Endothelial cell of hepatic sinusoid (primary cell): ENCODE results near the gene SAXO1.
"Not testable (repeated sequence)": the region's sequence is repeated elsewhere in the genome, so short reads cannot be mapped to it uniquely, and the experiment has no call there.

Experiments used
- in situ Hi-C: cut with HindIII; loops from 2 replicates; pipeline ENCODE4 v1.10.0; 2017; ENCODE audit warnings: low sequenced_read_pairs

SAXO1 gene

GRCh38 chr9:19009391-19009965 is 23.5 kb downstream of the SAXO1 start:
- in situ Hi-C loops, result no loop called here

GRCh38 chr9:19000133-19000532 is 32.9 kb downstream of the SAXO1 start:
- in situ Hi-C loops, result no loop called here

DNA sequence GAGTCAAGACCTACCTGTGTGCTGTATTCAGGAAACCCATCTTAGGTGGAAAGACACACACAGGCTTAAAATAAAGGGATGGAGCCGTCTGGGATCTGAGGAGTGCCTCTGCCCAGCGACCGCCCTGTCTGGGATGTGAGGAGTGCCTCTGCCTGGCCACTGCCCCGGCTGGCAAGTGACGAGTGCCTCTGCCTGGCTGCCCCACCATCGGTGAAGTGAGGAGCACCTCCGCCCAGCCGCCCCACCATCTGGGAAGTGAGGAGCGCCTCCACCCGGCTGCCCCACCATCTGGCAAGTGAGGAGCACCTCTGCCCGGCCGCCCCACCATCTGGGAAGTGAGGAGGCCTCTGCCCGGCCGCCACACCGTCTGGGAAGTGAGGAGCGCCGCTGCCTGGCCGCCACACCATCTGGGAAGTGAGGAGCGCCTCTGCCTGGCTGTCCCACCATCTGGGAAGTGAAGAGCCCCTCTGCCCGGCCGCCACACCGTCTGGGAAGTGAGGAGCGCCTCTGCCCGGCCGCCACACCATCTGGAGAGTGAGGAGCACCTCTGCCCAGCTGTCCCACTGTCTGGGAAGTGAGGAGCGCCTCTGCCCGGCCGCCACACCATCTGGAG is 33.7 kb downstream of the SAXO1 start:
- in situ Hi-C loops, result no loop called here

GRCh38 chr9:18997151-18997550 is 35.9 kb downstream of the SAXO1 start:
- in situ Hi-C loops, result no loop called here

GRCh38 chr9:18996211-18996610 is 36.8 kb downstream of the SAXO1 start:
- in situ Hi-C loops, result no loop called here

DNA sequence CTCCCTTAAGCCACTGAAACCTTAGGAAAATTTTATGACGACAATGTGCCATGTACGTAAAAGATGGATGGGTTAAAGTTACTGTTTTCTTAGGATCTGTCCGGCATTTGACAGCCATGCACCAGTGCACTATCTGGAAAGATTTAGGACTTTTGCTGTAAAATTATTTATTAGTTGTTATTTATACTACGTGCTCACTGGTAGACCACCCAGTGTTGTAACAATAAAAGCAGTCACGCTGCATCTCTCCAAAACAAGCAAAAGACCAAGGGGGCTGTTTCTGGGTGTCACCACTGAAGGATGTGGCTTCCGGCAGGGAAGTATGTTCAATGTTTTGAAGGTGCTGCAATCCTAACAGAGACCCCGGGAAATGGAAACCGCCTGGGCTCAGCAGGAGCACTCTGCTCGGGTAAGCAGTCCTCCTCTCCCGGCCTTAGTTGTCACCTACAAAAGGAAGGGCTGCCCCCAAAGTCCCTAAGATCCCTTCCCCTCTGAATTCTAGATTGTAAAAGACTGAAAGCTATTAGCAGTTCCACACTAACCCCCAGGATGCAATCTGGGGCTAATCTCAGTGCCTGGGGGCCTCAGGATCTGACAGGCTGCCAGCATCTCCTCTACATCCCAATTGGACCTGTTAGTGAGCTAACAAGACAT is 38.6 kb downstream of the SAXO1 start:
- in situ Hi-C loops, result no loop called here

GRCh38 chr9:18991197-18991596 is 41.8 kb downstream of the SAXO1 start:
- in situ Hi-C loops, result not testable (repeated sequence)

DNA sequence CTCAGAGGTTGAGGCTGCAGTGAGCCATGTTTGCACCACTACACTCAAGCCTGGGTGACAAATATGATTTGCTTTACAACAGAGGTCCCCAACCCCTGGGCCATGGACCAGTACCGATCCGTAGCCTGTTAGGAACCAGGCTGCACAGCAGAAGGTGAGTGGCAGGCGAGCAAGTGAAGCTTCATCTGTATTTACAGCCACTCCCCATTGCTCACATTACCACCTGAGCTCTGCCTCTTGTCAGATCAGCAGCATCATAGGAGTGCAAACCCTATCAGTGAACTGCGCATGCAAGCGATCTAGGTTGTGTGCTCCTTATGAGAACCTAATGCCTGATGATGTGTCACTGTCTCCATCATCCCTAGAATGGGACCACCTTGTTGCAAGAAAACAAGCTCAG is 42.5 kb downstream of the SAXO1 start:
- in situ Hi-C loops, result no loop called here

GRCh38 chr9:18989865-18990264 is 43.1 kb downstream of the SAXO1 start:
- in situ Hi-C loops, result no loop called here

GRCh38 chr9:18989097-18989496 is 43.9 kb downstream of the SAXO1 start:
- in situ Hi-C loops, result no loop called here

- in situ Hi-C loops, result no loop called here
These were observed 45.0 kb downstream of the SAXO1 start for GRCh38 chr9:18988003-18988402.

DNA sequence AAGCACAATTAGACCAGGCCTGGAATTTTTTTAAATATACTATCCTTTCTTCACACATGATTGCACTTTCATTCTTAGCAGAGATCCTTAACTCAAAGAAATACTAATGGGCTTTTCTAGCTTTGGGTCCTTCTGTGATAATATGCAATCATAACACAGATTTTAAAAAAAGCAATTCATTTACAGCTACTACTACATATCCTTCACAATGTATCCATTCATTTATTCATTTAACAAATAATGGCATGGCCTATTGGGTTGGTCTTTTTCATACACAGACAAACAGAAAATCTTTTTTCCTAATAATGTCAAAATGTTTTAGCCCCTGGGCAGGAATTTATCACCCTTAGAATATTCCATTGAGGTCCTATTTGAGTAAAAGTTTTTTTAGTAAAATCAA is 47.0 kb downstream of the SAXO1 start:
- in situ Hi-C loops, result no loop called here

GRCh38 chr9:18985464-18985951 is 47.5 kb downstream of the SAXO1 start:
- in situ Hi-C loops, result no loop called here

GRCh38 chr9:18982262-18982620 is 50.8 kb downstream of the SAXO1 start:
- in situ Hi-C loops, result no loop called here

GRCh38 chr9:18981476-18982261 is 51.3 kb downstream of the SAXO1 start:
- in situ Hi-C loops, result no loop called here

GRCh38 chr9:18980189-18980588 is 52.8 kb downstream of the SAXO1 start:
- in situ Hi-C loops, result no loop called here

- in situ Hi-C loops, result no loop called here
These were observed 53.6 kb downstream of the SAXO1 start for GRCh38 chr9:18979367-18979766.

- in situ Hi-C loops, result no loop called here
These were observed 54.8 kb downstream of the SAXO1 start for GRCh38 chr9:18978188-18978587.

DNA sequence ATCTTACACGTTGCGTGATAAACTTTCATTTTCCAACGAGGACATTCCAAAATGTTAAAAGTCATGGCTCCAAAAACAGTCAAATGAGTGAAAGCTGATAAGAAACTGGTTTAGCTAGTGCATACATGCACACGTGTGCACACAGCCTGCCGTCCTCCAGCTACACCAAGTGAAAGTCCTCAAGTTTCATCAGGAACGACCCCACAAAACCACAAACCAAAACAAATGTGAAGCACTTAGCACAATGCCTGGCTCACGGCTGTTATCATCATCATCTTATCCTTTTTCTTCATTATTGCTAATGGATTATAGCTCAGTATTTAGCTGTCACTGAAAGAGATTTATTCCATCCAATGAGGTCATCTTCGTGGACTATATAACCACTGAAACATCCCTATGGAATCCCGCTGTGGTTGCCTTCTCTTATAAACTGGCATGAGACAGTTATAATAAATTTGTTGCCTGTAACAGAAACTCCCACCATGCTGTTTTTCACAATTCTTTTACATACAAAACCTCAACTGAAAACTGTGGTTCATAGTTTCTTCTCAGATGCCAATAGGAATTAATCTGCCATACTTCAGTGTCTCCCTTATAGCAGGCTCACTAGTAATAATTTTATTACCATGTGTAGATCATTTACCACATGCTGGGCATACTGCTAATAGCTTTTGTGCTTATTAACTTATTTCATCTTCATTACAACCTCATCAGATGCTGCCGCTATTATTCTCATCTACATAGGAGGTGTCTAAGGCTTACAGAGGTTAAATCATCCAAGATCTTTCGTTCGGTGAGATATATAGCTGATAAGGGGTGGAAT is 56.1 kb downstream of the SAXO1 start:
- in situ Hi-C loops, result no loop called here

DNA sequence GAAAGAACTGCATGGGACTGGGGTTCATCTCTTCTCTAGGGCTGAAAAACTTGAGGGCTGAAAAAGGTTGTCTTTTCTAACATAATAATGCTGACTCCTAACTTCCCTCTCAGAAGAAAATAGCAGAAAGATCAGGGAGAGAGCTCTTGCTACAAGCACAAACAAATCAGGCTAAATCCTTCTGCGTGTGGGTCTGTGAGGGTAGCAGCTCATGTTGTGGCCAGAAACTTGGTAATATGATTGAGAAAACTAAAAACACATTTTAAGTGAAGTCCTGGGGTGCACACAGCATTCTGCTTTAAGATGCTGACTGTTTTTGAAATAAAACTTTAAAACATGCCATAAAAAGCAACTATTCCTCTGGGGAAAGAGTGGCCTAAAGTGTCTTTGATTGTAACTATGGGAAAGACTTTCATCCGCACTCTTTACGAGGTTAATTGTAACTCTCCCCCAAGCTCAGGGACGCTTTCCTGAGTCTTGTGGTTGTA is 56.7 kb downstream of the SAXO1 start:
- in situ Hi-C loops, result no loop called here

- in situ Hi-C loops, result no loop called here
These were observed 59.7 kb downstream of the SAXO1 start for GRCh38 chr9:18973348-18973747.
